Cardiac muscle cell (in vitro differentiated cells and primary cell): Measurements from ENCODE around the gene DOK3. TPM values are rescaled to one million over a fixed set of nuclear protein-coding genes. Genes with fewer than 3 reads are reported as not detected.
"Not testable (repeated sequence)": the region's sequence is repeated elsewhere in the genome, so short reads cannot be mapped to it uniquely, and the experiment has no call there.

Experiments used
- DNase-seq, 2 donors: peaks; one replicate each; pipeline versions ENCODE4 v3.0.0 to v3.0.0-alpha.2; 2010 to 2017; ENCODE audit warnings: low read depth in 1 of 2, low spot score in 1 of 2
- H3K27ac ChIP-seq: fragments of 200-600 bp; sonication (generic); 2 replicates; pipeline ENCODE4 v1.5.1; 2016
- H3K27me3 ChIP-seq: fragments of 200-600 bp; sonication (generic); 2 replicates; pipeline ENCODE4 v1.6.0; 2016; ENCODE audit warnings: control low read depth
- H3K36me3 ChIP-seq: fragments of 200-600 bp; sonication (generic); 2 replicates; pipeline ENCODE4 v1.5.1; 2016; ENCODE audit warnings: control low read depth
- H3K4me1 ChIP-seq: fragments of 200-600 bp; sonication (generic); 2 replicates; pipeline ENCODE4 v1.8.1; 2017; ENCODE audit warnings: low read depth, mild to moderate bottlenecking, mixed run types
- H3K4me3 ChIP-seq: fragments of 200-600 bp; sonication (generic); 2 replicates; pipeline ENCODE4 v1.5.1; 2016; ENCODE audit warnings: mild to moderate bottlenecking
- H3K9me3 ChIP-seq: fragments of 200-600 bp; sonication (generic); 2 replicates; pipeline ENCODE4 v1.5.1; 2017; ENCODE audit warnings: low read depth, mild to moderate bottlenecking, control low read depth
- polyA plus RNA-seq: library from polyadenylated mRNA; unstranded; fragments of >200 nt; fragmentation: Nextera tagmentation; extraction: Ambion mirVana; gene quantifications from 2 replicates; pipeline ENCODE4 v1.2.1, GENCODE V29; 2016
- total RNA-seq: library from RNA; depleted of rRNA; stranded (reverse); fragments of >200 nt; gene quantifications from 2 replicates; pipeline ENCODE4 v1.2.3, GENCODE V29; 2016
- TF ChIP-seq, protein P1 (sequence below): IDR thresholded peaks from 2 replicates; pipeline ENCODE4 v1.5.1; 2012; ENCODE audit warnings: low read depth, mild to moderate bottlenecking, low read length

DOK3 gene
- total and polyA plus RNA-seq, 2 experiments from 2014 or later: 2.4 to 3.7 TPM

DNA sequence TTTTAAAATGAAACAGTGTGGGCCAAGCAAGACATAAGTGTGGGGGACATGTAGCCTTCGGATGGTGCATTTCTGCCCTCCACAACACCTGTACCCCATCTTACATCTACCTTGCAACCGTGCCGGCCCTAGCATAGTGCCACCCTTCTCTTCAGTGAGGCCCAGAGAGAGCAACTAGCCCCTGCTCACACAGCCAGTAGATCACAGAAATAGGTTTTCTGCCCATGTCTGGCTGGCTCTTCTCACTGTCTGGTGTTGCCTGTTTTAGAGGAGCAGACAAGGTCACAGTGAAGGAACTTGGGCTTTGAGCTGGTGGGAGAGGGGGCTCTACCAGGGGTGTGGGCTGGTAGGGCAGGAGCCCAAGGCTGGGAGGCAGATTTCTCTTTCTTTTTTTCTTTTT is 23.4 kb downstream of the DOK3 start:
- Histone ChIP-seq H3K9me3 (no peaks in the 10 kb centered on the region), H3K4me3 (no peak overlapping the region), H3K27me3 (no peaks in the 10 kb centered on the region), H3K4me1 (no peaks in the 10 kb centered on the region), H3K36me3 (peaks cover 61% of the 10 kb centered on the region), H3K27ac (no peak overlapping the region)
- no peak for DNase-seq
- TF ChIP-seq, protein P1, sequence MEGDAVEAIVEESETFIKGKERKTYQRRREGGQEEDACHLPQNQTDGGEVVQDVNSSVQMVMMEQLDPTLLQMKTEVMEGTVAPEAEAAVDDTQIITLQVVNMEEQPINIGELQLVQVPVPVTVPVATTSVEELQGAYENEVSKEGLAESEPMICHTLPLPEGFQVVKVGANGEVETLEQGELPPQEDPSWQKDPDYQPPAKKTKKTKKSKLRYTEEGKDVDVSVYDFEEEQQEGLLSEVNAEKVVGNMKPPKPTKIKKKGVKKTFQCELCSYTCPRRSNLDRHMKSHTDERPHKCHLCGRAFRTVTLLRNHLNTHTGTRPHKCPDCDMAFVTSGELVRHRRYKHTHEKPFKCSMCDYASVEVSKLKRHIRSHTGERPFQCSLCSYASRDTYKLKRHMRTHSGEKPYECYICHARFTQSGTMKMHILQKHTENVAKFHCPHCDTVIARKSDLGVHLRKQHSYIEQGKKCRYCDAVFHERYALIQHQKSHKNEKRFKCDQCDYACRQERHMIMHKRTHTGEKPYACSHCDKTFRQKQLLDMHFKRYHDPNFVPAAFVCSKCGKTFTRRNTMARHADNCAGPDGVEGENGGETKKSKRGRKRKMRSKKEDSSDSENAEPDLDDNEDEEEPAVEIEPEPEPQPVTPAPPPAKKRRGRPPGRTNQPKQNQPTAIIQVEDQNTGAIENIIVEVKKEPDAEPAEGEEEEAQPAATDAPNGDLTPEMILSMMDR: no peak

DNA sequence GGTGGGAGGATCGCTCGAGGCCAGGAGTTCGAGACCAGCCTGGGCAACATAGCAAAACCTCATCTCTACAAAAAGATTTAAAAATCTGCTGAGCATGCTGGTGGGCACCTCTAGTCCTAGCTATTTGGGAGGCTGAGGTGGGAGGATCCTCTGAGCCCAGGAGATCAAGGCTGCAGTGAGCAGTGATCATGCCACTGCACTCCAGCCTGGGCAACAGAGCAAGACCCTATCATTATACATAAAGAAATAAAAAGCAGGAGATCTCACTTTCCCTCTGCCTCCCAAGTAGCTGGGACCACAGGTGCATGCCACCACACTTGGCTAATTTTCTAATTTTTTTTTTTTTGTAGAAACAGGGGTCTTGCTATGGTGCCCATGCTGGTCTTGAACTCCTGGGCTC is 23.9 kb downstream of the DOK3 start:
- H3K4me1 ChIP-seq, H3K9me3 ChIP-seq, H3K4me3 ChIP-seq, H3K27ac ChIP-seq, DNase-seq, H3K27me3 ChIP-seq: not testable (repeated sequence)
- peaks cover 56% of the 10 kb centered on the region for H3K36me3 ChIP-seq

DNA sequence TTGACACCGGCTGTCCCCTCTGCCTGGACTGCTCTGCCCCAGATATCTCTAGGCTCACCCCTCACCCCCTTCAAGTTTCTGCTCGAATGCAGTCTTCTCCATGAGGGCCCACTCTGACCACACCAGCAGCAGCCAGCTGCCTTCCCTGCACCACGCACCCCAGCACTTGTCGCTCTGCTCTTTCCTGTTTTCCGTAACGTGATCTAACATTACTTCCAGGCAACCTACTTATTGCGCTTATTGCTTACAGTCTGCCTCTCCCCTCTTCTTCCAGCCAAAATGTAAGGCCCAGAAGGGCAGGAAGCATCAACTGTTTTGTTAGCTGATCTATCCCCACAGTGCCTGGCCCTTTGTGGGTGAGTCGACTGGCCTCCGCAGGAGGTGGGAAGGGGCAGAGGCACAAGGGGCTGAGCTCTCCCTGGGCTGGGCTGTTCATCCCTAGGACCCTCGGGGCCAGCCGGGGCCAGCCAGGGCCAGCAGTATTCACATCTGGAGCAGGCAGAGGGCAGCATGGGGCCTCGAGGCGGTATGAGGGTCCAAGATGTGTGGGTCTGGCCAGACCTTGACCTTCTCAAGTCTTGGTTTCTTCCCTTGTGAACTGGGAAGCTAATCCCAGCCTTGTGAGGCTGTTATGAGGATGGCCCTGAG is 24.6 kb downstream of the DOK3 start:
- no peak overlapping the region for H3K4me3 ChIP-seq
- TF ChIP-seq, protein P1: no peak
- H3K9me3 ChIP-seq: no peaks in the 10 kb centered on the region
- H3K27me3 ChIP-seq: no peaks in the 10 kb centered on the region
- H3K4me1 ChIP-seq: peaks cover 1% of the 10 kb centered on the region
- DNase-seq: no peak
- peaks cover 51% of the 10 kb centered on the region for H3K36me3 ChIP-seq
- no peak overlapping the region for H3K27ac ChIP-seq

DNA sequence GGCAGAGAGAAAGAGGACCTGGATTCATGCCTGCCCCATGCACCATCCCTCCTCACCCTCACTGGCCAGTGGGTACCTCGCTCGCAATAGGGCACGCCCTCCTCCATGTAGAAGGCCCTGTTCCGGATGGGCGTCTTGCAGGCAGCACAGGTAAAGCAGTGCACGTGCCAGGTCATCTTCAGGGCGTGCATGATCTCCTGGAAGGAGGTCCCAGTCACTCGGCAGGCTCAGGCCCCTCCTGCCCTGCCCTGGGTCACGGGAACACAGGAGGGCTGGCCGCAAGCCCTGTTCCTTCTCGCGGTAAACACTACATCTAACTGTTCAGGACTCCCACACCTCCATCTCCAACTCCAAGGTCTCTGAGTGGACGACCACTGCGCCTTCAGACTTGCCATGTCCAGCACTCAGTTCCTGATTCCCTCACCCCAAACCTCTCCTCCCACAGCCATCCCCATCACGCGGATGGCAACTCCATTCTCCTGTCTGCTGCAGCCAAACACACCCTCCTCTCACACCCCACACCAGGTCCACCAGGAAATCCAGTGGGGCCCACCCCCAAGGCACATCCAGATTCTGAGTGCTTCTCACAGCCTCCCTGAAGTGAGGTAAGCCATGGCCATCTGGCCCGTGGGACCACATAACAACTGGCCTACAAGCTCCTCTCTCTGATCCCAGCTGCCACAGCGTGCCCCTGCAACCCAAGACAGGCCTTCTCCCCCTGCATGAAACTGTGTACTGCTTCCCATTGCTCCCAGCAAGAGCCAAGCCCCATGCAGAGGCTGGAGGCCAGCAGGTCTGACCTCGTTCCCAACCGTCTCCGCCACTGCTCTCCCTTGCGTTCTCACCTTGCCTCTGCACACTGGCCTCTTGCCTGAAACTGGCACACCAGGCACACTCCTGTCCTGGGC is 25.4 kb downstream of the DOK3 start:
- Histone ChIP-seq H3K27ac (no peak overlapping the region), H3K36me3 (peaks cover 44% of the 10 kb centered on the region)

DNA sequence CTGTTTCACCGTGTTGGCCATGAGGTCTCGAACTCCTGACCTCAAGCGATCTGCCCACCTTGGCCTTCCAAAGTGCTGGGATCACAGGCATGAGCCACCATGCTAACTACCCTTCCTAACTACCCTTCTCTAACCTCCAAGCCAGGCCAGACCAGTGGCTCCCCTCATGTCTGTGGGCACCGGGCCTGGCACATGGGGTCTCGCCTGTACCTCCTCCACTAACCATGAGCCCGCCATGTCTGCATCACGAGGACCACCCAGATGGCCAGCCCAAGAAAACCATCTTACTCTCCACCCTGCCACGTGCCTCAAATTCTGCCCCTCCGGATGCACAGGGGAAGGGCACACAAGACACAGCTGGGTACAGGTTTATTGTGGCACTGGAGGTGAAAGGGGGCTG is 26.6 kb downstream of the DOK3 start:
- H3K9me3 ChIP-seq: no peaks in the 10 kb centered on the region
- H3K27ac ChIP-seq: no peak overlapping the region
- H3K36me3 ChIP-seq: peaks cover 36% of the 10 kb centered on the region
- H3K27me3 ChIP-seq: no peaks in the 10 kb centered on the region
- no peak overlapping the region for H3K4me3 ChIP-seq
- peaks cover 8% of the 10 kb centered on the region for H3K4me1 ChIP-seq
- TF ChIP-seq, protein P1: no peak
- no peak for DNase-seq

More for the DNA sequence above, 25.4 kb downstream of the DOK3 start:
- Histone ChIP-seq H3K4me1 (peaks cover 8% of the 10 kb centered on the region), H3K4me3 (no peak overlapping the region), H3K9me3 (no peaks in the 10 kb centered on the region), H3K27me3 (no peaks in the 10 kb centered on the region)
- no peak for DNase-seq
- TF ChIP-seq, protein P1: no peak

DNA sequence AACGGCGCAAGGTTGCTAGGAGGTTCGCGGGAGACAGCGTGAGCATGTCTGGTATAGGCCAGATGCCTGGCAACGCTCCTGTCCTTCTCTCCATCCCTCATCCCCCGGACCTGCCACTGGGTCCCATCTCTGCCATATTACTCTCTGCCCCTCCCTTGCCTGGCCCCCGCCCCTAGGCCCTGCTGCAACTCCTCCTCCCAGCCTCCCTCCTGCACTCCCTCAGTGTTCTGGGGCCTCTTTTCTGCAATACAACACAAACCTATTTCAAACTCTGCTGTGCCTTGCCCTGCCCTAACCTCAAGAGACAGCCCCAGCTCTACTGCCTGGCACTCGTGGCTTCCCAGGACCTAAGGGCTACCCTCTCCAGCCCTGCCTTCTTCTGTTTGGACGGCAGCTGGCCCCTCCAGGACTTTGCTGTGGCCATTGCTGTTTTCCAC is 27.2 kb downstream of the DOK3 start:
- H3K9me3 ChIP-seq: no peaks in the 10 kb centered on the region
- no peak overlapping the region for H3K27ac ChIP-seq
- H3K27me3 ChIP-seq: no peaks in the 10 kb centered on the region
- peaks cover 8% of the 10 kb centered on the region for H3K4me1 ChIP-seq
- H3K4me3 ChIP-seq: no peak overlapping the region
- DNase-seq: no peak
- peaks cover 29% of the 10 kb centered on the region for H3K36me3 ChIP-seq
- TF ChIP-seq, protein P1: no peak
